HG02943 (cell line): ENCODE results near the gene RTEL1.

Experiments
- ATAC-seq: cut with Tn5 transposase; IDR thresholded peaks from one replicate; pipeline ENCODE4 v1.9.1; 2021; ENCODE audit warnings: mild to moderate bottlenecking, low read depth, moderate library complexity; ENCODE audit not compliant: unreplicated experiment

RTEL1 gene

GRCh38 chr20:63687419-63688178 lies 29.5 kb downstream of the RTEL1 start:
- no peak for ATAC-seq

GRCh38 chr20:63688228-63689045 lies 30.3 kb downstream of the RTEL1 start:
- ATAC-seq, result no peak

GRCh38 chr20:63689046-63690002 lies 31.2 kb downstream of the RTEL1 start:
- ATAC-seq, result no peak

DNA sequence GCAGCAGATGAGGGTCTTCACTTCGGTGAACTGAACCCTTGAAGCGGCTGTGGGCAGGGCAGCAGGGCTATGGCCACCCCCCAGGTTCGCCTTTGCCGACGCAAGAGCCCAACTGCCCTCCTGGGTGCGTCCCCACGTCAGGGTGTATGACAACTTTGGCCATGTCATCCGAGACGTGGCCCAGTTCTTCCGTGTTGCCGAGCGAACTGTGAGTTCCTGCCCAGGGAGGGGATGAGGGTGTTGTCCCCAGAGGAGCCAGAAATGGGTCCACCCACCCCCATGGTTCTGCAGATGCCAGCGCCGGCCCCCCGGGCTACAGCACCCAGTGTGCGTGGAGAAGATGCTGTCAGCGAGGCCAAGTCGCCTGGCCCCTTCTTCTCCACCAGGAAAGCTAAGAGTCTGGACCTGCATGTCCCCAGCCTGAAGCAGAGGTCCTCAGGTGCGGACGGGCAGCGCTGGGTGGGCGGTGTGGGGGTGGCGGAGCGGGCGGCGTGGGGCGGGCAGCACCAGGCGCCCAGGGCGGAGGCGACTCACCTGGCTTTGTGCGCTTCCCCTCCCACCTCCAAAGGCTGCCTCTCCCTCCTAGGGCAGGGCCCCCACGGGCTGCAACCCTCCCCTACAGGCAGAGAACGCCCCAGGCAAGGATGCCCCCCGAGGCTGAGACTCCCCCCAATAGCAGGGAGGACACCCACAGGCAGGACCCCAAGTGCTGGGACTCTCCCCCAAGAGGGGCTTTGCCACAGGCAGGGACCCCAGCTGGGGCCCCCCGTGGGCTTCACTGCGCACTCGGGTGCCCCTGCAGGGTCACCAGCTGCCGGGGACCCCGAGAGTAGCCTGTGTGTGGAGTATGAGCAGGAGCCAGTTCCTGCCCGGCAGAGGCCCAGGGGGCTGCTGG lies 32.1 kb downstream of the RTEL1 start:
- ATAC-seq, result no peak

DNA sequence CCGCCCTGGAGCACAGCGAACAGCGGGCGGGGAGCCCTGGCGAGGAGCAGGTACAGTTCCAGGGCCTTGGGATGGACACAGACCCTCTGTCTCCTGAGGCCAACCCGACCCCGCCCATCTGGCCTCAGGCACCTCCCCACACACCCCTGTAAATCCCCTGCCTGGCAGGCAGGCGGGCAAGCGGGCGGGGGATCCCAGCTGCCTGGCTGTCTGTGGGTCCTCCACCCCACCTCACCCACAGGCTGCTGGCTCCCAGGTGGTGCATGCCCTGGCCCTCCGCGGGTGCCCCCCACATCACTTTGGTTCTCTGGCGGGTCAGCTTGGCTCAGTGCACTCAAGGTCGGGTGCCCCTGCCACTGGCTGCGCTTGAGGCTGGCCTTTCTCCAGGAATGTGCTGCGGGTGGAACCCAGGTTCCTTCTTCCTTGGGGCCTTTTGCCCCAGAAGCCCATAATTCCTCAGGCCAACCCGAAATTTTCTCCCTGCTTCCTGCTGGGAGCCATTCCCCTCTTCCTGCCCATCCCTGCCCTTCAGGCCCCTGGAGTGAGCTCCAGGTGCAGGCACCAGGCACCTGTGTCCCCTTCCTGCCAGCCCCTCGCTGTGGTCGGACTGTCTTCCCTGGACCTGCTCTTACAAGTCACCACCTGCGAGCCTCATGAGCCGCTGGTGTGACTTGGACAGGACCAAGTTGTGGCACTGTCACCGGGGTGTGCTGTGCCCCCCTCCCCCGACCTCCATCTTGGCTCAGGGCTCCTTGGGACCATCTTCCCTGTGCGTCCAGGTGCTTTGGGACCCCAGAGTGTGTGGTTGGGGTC lies 33.0 kb downstream of the RTEL1 start:
- ATAC-seq, result no peak

GRCh38 chr20:63691711-63692435 lies 33.8 kb downstream of the RTEL1 start:
- ATAC-seq, result no peak

GRCh38 chr20:63692436-63693082 lies 34.4 kb downstream of the RTEL1 start:
- no peak for ATAC-seq

GRCh38 chr20:63693083-63693732 lies 35.1 kb downstream of the RTEL1 start:
- ATAC-seq, result no peak

DNA sequence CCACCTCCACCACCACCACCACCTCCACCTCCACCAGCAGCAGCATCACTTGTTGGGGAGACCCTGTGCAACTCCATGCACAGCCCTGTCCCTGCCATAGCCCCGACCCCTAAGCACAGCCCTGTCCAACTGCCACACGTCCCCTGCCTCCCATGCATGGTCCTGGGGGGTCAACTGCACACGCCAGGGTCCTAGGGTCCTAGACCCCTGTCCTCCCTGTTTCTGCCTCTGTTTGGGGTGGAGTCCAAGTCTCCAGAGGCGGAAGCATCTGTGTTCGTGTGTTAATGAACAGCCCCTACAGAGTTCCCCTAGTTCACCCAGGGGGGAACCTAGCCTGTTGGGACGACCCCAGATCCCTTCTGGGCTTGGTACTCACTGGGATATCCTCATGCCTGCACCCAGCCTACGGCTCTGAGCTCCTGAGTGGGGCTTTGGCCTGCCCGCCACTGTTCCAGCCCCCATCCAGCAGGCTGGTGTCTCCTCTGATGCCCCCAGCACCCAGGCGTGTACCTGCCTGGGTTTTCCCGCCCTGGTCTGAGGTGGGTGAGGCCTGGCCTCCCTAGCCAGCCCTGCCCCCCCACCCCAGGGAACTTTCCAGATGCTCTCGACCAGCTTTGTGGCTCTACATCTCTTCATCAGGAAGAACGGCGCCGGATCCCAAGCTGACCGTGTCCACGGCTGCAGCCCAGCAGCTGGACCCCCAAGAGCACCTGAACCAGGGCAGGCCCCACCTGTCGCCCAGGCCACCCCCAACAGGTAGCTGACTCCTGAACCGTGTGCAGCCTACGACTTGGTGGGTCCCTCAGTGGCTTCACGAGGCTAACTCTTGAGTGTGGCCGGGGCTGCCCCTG lies 35.8 kb downstream of the RTEL1 start:
- no peak for ATAC-seq

DNA sequence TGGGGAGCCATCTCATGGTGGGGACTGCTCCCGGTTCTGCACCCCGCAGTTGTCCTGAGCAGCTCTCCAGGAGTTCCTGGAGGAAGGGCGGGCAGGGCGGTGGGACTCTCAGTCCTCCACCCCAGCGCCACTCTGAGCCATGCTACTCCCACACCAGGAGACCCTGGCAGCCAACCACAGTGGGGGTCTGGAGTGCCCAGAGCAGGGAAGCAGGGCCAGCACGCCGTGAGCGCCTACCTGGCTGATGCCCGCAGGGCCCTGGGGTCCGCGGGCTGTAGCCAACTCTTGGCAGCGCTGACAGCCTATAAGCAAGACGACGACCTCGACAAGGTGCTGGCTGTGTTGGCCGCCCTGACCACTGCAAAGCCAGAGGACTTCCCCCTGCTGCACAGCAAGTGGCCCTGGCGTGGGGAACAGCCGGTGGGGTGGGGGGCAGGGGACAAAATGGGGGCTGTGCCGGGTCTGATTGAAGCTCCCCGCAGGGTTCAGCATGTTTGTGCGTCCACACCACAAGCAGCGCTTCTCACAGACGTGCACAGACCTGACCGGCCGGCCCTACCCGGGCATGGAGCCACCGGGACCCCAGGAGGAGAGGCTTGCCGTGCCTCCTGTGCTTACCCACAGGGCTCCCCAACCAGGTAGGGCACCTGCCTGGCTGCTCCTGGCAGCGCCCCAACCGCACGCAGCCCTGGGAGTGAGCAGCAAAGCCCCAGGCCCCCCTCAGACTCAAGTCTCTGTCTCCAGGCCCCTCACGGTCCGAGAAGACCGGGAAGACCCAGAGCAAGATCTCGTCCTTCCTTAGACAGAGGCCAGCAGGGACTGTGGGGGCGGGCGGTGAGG lies 36.7 kb downstream of the RTEL1 start:
- ATAC-seq, result no peak

DNA sequence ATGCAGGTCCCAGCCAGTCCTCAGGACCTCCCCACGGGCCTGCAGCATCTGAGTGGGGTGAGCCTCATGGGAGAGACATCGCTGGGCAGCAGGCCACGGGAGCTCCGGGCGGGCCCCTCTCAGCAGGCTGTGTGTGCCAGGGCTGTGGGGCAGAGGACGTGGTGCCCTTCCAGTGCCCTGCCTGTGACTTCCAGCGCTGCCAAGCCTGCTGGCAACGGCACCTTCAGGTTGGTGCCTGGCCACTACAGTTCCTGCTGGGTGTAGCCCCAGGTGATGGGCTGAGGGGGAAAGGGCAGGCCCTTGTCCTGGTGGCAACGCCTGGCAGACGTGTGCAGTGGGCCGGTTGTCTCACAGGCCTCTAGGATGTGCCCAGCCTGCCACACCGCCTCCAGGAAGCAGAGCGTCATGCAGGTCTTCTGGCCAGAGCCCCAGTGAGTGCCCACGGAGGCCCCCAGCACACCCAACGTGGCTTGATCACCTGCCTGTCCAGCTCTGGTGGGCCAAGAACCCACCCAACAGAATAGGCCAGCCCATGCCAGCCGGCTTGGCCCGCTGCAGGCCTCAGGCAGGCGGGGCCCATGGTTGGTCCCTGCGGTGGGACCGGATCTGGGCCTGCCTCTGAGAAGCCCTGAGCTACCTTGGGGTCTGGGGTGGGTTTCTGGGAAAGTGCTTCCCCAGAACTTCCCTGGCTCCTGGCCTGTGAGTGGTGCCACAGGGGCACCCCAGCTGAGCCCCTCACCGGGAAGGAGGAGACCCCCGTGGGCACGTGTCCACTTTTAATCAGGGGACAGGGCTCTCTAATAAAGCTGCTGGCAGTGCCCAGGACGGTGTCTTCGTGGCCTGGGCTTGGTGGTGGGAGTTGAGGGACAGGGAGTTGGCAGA lies 37.6 kb downstream of the RTEL1 start:
- ATAC-seq, result no peak

DNA sequence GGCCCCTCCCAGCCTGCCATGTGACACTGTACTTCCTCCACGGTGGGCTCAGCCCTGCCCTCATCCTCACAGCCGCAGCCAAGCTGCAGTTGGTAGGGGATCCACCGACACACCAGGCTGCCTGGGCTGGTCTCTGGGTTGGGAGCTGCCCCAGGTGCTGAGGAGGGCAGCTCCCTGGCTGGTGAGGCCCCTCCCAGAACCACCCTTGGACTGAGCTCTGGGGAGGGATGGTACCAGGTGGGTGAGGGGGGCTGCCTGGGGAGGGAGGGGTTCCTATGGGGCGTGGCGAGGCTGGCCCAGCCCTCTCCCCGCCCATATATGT lies 38.2 kb downstream of the RTEL1 start:
- ATAC-seq, result no peak

DNA sequence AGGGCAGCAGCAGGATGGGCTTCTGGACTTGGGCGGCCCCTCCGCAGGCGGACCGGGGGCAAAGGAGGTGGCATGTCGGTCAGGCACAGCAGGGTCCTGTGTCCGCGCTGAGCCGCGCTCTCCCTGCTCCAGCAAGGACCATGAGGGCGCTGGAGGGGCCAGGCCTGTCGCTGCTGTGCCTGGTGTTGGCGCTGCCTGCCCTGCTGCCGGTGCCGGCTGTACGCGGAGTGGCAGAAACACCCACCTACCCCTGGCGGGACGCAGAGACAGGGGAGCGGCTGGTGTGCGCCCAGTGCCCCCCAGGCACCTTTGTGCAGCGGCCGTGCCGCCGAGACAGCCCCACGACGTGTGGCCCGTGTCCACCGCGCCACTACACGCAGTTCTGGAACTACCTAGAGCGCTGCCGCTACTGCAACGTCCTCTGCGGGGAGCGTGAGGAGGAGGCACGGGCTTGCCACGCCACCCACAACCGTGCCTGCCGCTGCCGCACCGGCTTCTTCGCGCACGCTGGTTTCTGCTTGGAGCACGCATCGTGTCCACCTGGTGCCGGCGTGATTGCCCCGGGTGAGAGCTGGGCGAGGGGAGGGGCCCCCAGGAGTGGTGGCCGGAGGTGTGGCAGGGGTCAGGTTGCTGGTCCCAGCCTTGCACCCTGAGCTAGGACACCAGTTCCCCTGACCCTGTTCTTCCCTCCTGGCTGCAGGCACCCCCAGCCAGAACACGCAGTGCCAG lies 38.7 kb downstream of the RTEL1 start, which contains the start of gene TNFRSF6B:
TNFRSF6B (plus strand) TSS at position 25 of the 729 bp plus-strand sequence; CDS start at position 141, 116 bp downstream.
- ATAC-seq, result no peak

GRCh38 chr20:63697357-63697867 lies 39.3 kb downstream of the RTEL1 start:
- ATAC-seq, result no peak
